Thymus (tissue), 11 donors: Measurements from ENCODE around the gene MAP2K4. TPM values are rescaled to one million over a fixed set of nuclear protein-coding genes. Genes with fewer than 3 reads are reported as not detected.
"Not testable (repeated sequence)": the region's sequence is repeated elsewhere in the genome, so short reads cannot be mapped to it uniquely, and the experiment has no call there.

Experiments used
- DNase-seq, 9 donors: peaks; one replicate each; pipeline ENCODE4 v3.0.0-alpha.2; 2013; ENCODE audit warnings: low spot score in 9 of 9, low read depth in 6 of 9, missing footprints in 1 of 9
- H3K27ac ChIP-seq, 2 donors: one replicate each; pipeline ENCODE4 v1.5.1; 2013; ENCODE audit warnings: control low read depth in 1 of 2, low read depth in 1 of 2, low read length in 1 of 2, mild to moderate bottlenecking in 1 of 2, moderate library complexity in 1 of 2
- H3K27me3 ChIP-seq, 2 donors: one replicate each; pipeline ENCODE4 v1.5.1; 2013; ENCODE audit warnings: low read length in 1 of 2; ENCODE audit not compliant: control insufficient read depth in 2 of 2, insufficient read depth in 1 of 2
- H3K36me3 ChIP-seq, 2 donors: one replicate each; pipeline ENCODE4 v1.5.1; 2013; ENCODE audit warnings: low read length in 1 of 2, mild to moderate bottlenecking in 1 of 2, moderate library complexity in 1 of 2; ENCODE audit not compliant: control insufficient read depth in 2 of 2, insufficient read depth in 2 of 2
- H3K4me1 ChIP-seq, 2 donors: one replicate each; pipeline ENCODE4 v1.5.1; 2013; ENCODE audit warnings: low read length in 2 of 2; ENCODE audit not compliant: control insufficient read depth in 2 of 2, insufficient read depth in 2 of 2
- H3K4me3 ChIP-seq, 2 donors: one replicate each; pipeline ENCODE4 v1.5.1; 2013; ENCODE audit warnings: low read length in 2 of 2, control low read depth in 1 of 2, mild to moderate bottlenecking in 1 of 2
- H3K9me3 ChIP-seq, 2 donors: one replicate each; pipeline ENCODE4 v1.5.1; 2013; ENCODE audit warnings: low read length in 1 of 2, mild to moderate bottlenecking in 1 of 2; ENCODE audit not compliant: control insufficient read depth in 2 of 2, insufficient read depth in 1 of 2
- WGBS: extraction: QIAGEN DNeasy Blood & Tissue Kit; methylation state at CpG from one replicate; pipeline ENCODE4 v1.1.7; 2013; 5-methylcytosine and 5-hydroxymethylcytosine counted together
- polyA plus RNA-seq: library from polyadenylated mRNA; stranded (reverse); fragments of 200-250 nt; gene quantifications from one replicate; pipeline ENCODE4 v1.2.3, GENCODE V29; 2013
- total RNA-seq: library from RNA; stranded (reverse); fragments of 120-200 nt; gene quantifications from one replicate; pipeline ENCODE4 v1.2.4, GENCODE V29; 2013
- donor health status: healthy.

Gene MAP2K4
- total and polyA plus RNA-seq, 2 donors = 23.8 to 42.3 TPM

DNA sequence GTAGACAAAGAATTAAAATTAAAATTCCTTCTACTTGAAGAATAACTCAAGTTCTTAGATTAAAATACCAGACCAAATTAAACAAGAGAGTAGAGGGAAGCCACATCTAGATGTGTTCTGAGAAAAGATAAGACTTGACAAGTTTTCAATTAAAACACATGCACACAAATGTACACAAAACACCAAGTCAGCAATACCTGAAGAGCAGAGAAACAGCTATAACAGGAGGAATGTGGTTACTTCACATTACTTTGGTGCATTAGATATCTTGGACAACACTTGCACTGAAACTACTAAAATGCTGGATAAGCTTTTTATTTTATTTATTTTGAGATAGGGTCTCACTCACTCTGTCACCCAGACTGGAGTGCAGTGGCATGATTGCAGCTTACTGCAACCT is 113.9 kb downstream of the MAP2K4 start:
- H3K9me3 ChIP-seq = no peaks in the 10 kb centered on the region
- no peak overlapping the region for H3K4me3 ChIP-seq
- no peaks in the 10 kb centered on the region for H3K4me1 ChIP-seq
- no peaks in the 10 kb centered on the region for H3K27me3 ChIP-seq
- peaks cover 3 to 6% of the 10 kb centered on the region in 2 donors for H3K36me3 ChIP-seq
- no peak for DNase-seq
- H3K27ac ChIP-seq = no peak overlapping the region

DNA sequence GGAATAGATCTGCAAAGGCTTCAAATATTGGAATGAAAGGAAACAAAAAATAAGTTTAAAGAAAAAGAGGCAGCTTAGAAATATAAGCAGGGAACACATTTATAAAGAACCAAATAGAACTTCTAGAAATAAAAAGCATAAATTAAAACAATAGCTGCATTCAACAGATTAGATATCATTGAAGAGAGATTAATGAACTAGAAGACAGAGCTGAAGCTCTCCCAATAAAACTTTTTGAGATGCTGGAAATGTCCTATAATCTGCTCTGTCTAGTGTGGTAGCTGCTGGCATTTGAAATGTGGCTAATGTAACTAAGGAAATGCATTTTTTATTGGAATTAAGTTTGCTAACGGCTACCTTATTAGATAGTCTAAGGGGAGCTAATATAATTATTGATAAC is 115.6 kb downstream of the MAP2K4 start:
- no peaks in the 10 kb centered on the region for H3K9me3 ChIP-seq
- 96% methylated on average over 1 of the region's 1 CpG for WGBS
- H3K4me1 ChIP-seq = no peaks in the 10 kb centered on the region
- H3K4me3 ChIP-seq = no peak overlapping the region
- H3K27me3 ChIP-seq = no peaks in the 10 kb centered on the region
- H3K36me3 ChIP-seq = peaks cover 7 to 10% of the 10 kb centered on the region in 2 donors
- H3K27ac ChIP-seq = no peak overlapping the region
- DNase-seq = no peak

DNA sequence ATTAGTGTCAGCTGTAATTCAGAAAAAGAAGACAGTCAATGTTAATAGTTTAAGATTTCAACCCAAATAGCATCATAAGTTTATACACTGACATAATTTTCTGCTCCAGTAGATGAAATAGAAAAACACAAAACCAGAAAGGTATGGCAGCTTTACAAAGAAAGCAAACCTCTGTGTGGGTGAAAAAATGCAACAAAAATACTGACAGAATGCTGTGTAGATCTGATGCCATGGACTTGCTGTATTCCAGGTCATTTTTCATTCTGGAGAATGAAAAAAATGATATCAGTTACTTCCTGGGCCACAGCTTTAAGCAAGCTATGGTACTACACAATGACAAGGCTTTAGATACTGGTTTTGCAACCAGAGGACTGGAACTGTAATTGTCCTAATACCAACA is 116.0 kb downstream of the MAP2K4 start:
- Histone ChIP-seq H3K27me3 (no peaks in the 10 kb centered on the region), H3K4me3 (no peak overlapping the region), H3K36me3 (peaks cover 4 to 14% of the 10 kb centered on the region in 2 donors), H3K27ac (no peak overlapping the region), H3K4me1 (no peaks in the 10 kb centered on the region), H3K9me3 (no peaks in the 10 kb centered on the region)
- DNase-seq = no peak

DNA sequence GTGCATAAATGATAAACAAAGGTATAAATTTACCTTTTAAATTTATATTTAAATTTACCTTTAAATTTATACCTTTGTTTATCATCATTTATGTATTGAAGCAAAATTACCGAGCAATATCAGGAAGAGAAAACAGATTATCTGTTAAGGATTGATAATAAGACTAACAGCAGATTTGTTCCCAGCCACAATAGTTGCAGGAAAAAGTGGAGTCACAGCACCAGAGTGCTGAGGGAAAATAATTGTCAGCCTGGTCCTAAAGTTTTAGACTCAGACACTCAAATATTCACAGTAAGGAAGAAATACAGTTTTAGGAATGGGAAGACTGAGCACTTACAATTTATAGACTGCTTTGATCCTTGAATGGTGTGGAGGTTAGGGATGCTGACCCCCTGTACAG is 117.2 kb downstream of the MAP2K4 start:
- 100% methylated on average over 1 of the region's 1 CpG for WGBS
- no peak overlapping the region for H3K4me3 ChIP-seq
- DNase-seq = no peak
- H3K4me1 ChIP-seq = no peaks in the 10 kb centered on the region
- no peaks in the 10 kb centered on the region for H3K9me3 ChIP-seq
- H3K27me3 ChIP-seq = no peaks in the 10 kb centered on the region
- H3K36me3 ChIP-seq = peaks cover 7 to 19% of the 10 kb centered on the region in 2 donors
- no peak overlapping the region for H3K27ac ChIP-seq

DNA sequence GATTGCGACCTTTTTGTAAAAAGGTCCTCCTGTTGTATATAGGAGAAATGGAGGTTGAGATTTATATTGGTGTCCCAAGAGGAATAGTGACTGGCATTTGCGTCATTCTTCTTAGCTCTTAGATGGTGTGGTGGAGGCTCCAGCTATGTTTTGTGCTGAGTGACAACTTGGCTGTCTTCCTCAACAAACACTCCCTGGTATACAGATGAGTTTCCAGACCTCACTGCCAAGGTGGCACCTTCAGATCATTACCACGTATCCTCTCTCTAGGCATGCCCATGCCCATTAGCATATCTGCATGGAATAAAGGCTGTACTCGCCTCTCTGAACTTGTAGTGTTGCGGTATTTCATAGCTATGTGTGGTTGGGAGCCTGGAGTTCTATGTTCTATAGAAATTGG is 120.0 kb downstream of the MAP2K4 start:
- Histone ChIP-seq H3K9me3 (no peaks in the 10 kb centered on the region), H3K27ac (no peak overlapping the region), H3K36me3 (peaks cover 9 to 27% of the 10 kb centered on the region in 2 donors), H3K4me3 (no peak overlapping the region), H3K4me1 (no peaks in the 10 kb centered on the region), H3K27me3 (no peaks in the 10 kb centered on the region)
- DNase-seq = no peak
- WGBS = 97% methylated on average over 5 of the region's 5 CpGs

DNA sequence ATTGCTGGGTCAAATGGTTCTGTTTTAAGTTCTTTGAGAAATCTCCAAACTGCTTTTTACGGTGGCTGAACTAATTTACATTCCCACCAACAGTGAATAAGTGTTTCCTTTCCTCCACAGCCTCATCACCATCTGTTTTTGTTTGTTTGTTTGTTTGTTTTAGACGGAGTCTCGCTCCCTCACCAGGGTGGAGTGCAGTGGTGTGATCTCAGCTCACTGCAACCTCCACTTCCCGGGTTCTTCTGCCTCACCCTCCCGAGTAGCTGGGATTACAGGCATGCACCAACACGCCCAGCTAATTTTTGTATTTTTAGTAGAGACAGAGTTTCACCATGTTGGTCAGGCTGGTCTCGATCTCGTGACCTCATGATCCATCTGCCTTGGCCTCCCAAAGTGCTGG is 141.5 kb downstream of the MAP2K4 start:
- WGBS = 64% methylated on average over 8 of the region's 8 CpGs
- H3K4me1 ChIP-seq, DNase-seq, H3K4me3 ChIP-seq, H3K27me3 ChIP-seq, H3K9me3 ChIP-seq, H3K36me3 ChIP-seq, H3K27ac ChIP-seq: not testable (repeated sequence)

DNA sequence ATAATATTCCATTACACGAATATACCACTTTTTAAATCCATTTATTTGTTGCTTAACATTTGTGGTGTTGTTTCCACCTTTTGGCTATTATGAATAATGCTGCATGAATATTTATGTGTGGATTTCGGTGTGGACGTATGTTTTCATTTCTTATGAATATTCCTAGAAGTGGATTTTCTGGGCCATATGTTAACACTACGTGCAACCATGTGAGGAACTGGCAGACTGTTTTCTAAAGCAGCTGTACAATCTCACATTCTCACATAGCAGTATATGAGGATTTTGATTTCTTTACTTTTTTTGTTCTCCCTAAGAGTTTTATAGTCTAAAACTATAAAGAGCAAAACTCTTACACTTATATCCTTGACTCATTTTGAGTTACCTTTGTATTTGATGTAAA is 143.4 kb downstream of the MAP2K4 start:
- Histone ChIP-seq H3K36me3 (no peaks in the 10 kb centered on the region), H3K27ac (no peak overlapping the region), H3K4me3 (no peak overlapping the region), H3K9me3 (peaks cover 0 to 4% of the 10 kb centered on the region in 2 donors), H3K27me3 (no peaks in the 10 kb centered on the region), H3K4me1 (no peaks in the 10 kb centered on the region)
- no peak for DNase-seq
- 96% methylated on average over 4 of the region's 4 CpGs for WGBS

DNA sequence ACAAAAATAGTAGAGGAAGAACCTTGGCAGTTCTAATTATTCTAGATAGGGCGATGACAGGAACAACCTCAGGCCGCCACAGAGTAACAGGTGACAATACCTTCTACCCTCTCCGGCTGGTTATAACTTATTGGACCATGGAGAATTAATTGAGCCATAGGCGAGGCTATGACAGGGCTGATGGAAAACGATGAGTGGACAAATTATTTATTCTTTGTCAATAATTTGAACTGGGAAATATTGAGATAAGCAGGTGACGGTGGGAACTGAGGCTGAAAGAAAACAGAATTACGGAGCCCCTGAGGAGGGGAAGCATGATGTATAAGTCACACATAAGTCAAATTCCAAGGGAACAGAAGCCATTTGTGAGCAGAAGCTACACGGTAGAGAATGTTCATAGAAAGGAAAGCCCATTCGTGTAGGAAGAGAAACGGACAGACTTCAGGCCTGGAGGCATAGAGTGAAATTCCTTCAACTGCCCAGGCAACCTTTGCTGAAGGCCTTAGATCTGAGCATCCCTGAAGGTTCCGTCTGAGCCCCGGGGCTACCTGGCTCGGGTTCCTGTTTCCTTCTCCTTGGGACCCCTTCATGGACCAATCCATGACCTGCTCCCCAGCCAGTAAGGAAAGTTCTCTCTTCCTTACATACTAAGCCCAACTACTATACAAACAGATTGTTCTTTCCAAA is 158.1 kb downstream of the MAP2K4 start:
- Histone ChIP-seq H3K4me3 (no peak overlapping the region), H3K27ac (no peak overlapping the region), H3K36me3 (no peaks in the 10 kb centered on the region), H3K4me1 (no peaks in the 10 kb centered on the region), H3K27me3 (no peaks in the 10 kb centered on the region), H3K9me3 (no peaks in the 10 kb centered on the region)
- 92% methylated on average over 13 of the region's 13 CpGs for WGBS
- DNase-seq = no peak

DNA sequence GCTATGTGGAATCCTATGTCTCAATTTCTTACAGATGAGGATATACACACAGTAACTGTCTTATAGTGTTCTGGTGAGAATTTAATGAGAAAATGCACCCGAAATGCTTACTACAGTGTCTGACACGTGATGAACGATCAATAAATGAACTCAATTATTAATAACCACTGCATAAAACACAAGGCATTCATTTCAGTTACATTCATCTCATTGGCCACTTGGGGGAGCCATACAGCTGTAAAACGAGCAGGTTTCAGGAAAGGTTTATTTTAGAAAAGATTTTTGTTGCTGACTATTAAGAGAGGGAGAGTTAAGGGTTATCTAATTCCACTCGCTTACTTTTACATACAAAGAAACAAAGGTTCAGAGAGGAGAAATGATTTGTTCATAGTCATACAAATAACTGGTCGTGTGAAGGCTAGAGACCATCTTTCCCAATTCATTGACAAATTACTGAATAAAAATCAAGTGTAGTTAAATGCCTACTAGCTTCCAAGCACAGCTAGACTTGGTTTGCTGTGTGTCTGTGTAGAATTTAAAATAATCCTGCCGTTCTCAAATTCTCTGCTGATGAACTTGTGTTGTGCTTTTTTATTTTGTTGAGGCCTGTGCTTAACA is 160.1 kb downstream of the MAP2K4 start:
- H3K36me3 ChIP-seq = no peaks in the 10 kb centered on the region
- H3K4me1 ChIP-seq = no peaks in the 10 kb centered on the region
- H3K4me3 ChIP-seq = no peak overlapping the region
- peak in 6 of 9 donors; percentile 3 to 28 (median 6) for DNase-seq
- no peaks in the 10 kb centered on the region for H3K9me3 ChIP-seq
- WGBS = 22% methylated on average over 7 of the region's 7 CpGs
- no peaks in the 10 kb centered on the region for H3K27me3 ChIP-seq
- H3K27ac ChIP-seq = no peak overlapping the region
